ENCODE data around the gene RPGR. TPM values are rescaled to one million over a fixed set of nuclear protein-coding genes. Genes with fewer than 3 reads are reported as not detected.

RPGR gene
- total RNA-seq, 1 experiment from 2014 or later, result 10.4 TPM

GRCh38 chrX:38275615-38276014 lies 51.7 kb downstream of the RPGR start (continued):
- no peak for TF ChIP-seq ZBTB33 (IDR thresholded peaks at IDR 0.05; ENCODE audit: extremely low read depth, insufficient replicate concordance, low read length)

- no peaks in the 10 kb centered on the region for H3K27me3 ChIP-seq (ENCODE audit: insufficient read depth, low read length)
- ATAC-seq (no peak), DNase-seq (ENCODE audit: low read depth, low spot score) (no peak)
- BruUV-seq (replicated peaks), result no TSS peak
- RAD21 ChIA-PET (ENCODE audit: low non-redundant PET in 1 of 2, low total read pairs in 2 of 2, uncharacterized antibody in 2 of 2, unreplicated experiment in 2 of 2), result no interaction called here
- TF ChIP-seq REST (IDR thresholded peaks at IDR 0.05; ENCODE audit: low read depth) (no peak), SIN3A (IDR thresholded peaks at IDR 0.05; ENCODE audit: low read depth) (no peak), SRF (IDR thresholded peaks at IDR 0.05; ENCODE audit: low read depth) (no peak), ZBTB33 (IDR thresholded peaks at IDR 0.05; ENCODE audit: extremely low read depth, insufficient replicate concordance, low read length) (no peak), ZFX (IDR thresholded peaks at IDR 0.05) (no peak), YY1 (IDR thresholded peaks at IDR 0.05; ENCODE audit: extremely low read depth, insufficient replicate concordance, low read depth, low read length) (no peak), ELF1 (IDR thresholded peaks at IDR 0.05; ENCODE audit: borderline replicate concordance, low read depth) (no peak), TCF7L2 (IDR thresholded peaks at IDR 0.05; ENCODE audit: borderline replicate concordance, extremely low read depth, insufficient read depth, insufficient read length) (no peak), CBX3 (IDR thresholded peaks at IDR 0.05; ENCODE audit: low read depth) (no peak), EGR1 (IDR thresholded peaks at IDR 0.05; ENCODE audit: low read depth) (no peak), ZNF274 (IDR thresholded peaks at IDR 0.05; ENCODE audit: low read depth, low read length) (no peak), ATF3 (IDR thresholded peaks at IDR 0.05) (no peak)
- no peak overlapping the region for H3K9ac ChIP-seq (ENCODE audit: low read length)
- POLR2A ChIA-PET, result no interaction called here
- no peaks in the 10 kb centered on the region for H4K20me1 ChIP-seq (ENCODE audit: insufficient read depth)
- H3K27ac ChIP-seq (ENCODE audit: low read depth, low read length), result no peak overlapping the region
- H3K9me3 ChIP-seq (ENCODE audit: control insufficient read depth in 1 of 2, insufficient read depth in 1 of 2, low read depth in 1 of 2, low read length in 2 of 2), result no peaks in the 10 kb centered on the region
- CTCF ChIA-PET, result no interaction called here
- no peaks in the 10 kb centered on the region for H3K36me3 ChIP-seq (ENCODE audit: control insufficient read depth in 1 of 2, insufficient read depth in 2 of 2, low read length in 2 of 2)
- no peaks in the 10 kb centered on the region for H3K79me2 ChIP-seq (ENCODE audit: insufficient read depth, low read length)
- peaks cover 17 to 35% of the 10 kb centered on the region in 2 experiments; a peak in 3 of 4 replicates for H3K4me1 ChIP-seq (ENCODE audit: control insufficient read depth in 1 of 2, insufficient read depth in 2 of 2, low read length in 2 of 2)
- no peak overlapping the region for H3K4me2 ChIP-seq (ENCODE audit: low read length)
- no peaks in the 10 kb centered on the region for H3K9me2 ChIP-seq (ENCODE audit: insufficient read depth)
- H3K4me3 ChIP-seq (replicated peaks in 1 of 2; ENCODE audit: low read depth in 1 of 2, low read length in 2 of 2), result no peak overlapping the region
- intact Hi-C loops (cut with micrococcal nuclease), result no loop called here
- no peak overlapping the region for H2AFZ ChIP-seq (ENCODE audit: low read depth, low read length, poor library complexity, severe bottlenecking)
Measured at GRCh38 chrX:38273453-38273852, 53.9 kb downstream of the RPGR start.
